GM21423 (cell line): ENCODE measurements around the gene MTREX.
A peak's percentile ranks its signal among the peaks of the same experiment; 100 is the strongest.

Source experiments
- ATAC-seq: cut with Tn5 transposase; IDR thresholded peaks from one replicate; pipeline ENCODE4 v1.9.1; 2021; ENCODE audit warnings: mild to moderate bottlenecking, moderate library complexity; ENCODE audit not compliant: unreplicated experiment

Gene MTREX

DNA sequence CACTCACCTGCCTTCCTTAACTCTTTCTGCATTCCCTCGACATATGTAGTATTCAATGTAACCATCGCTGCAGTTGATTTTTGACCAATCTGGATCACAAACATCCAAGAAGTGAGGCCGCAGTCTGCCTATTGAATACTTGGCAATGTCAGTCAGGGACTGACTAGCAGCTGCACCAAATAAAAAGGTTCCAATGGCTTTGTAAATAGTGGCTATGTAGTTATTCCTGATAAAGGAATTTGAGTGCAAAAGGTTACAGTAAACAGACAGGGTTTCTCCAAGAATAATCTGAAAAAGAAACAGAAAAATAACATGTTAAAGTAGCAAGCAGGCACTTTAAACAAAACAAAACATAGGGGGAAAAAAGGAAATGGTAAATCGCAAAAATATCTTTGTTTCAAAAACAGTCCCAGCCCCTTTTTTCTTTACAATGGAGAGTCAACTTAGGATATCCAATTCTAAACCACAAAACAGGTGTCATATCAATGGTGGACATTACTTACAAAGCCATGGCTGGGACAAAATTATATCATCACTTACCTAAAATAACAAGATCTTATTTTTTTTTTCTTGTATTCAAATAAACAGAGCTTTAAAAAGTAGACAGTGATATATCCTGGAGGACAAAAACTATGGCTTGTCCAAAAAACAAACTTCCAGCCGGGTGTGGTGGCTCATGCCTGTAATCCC lies 160.2 kb downstream of the MTREX start:
- ATAC-seq, result no peak

DNA sequence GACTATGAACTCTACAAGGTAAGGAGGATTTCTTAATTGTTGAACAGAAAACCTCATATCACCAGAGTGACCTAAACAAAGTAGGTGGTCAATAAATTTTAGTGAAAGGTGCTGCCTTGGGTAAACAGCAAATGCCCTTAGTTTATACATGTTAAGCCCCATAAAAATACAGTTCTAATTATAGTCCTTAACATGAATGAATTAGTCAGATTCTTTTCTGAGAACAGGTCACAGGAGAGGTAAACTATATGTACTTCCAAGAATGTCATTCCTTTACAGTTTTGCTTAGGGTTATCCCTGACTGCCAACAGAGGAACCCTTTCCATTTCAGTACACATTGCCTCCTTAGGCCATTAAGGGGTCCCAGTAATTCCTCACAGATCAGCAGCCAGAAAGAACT lies 162.1 kb downstream of the MTREX start:
- no peak for ATAC-seq

DNA sequence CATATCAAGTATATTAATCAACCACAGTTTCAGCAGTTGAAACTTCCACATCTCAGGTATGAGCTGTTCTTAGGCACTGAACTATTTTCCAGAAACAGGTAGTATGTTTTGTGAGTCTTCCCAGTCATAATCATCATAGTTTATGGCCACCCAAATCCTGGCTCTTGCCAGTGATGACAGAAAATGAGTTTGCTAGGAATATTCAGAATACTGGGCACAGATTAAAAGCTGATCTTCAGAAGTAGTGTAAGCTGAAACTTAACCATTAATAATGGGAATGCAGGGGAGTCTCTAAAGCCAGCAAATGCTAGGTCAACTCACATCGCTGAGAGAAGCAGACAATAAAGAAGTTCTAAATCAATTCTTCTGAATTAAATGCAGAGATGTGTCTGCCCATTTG lies 162.5 kb downstream of the MTREX start:
- no peak for ATAC-seq

DNA sequence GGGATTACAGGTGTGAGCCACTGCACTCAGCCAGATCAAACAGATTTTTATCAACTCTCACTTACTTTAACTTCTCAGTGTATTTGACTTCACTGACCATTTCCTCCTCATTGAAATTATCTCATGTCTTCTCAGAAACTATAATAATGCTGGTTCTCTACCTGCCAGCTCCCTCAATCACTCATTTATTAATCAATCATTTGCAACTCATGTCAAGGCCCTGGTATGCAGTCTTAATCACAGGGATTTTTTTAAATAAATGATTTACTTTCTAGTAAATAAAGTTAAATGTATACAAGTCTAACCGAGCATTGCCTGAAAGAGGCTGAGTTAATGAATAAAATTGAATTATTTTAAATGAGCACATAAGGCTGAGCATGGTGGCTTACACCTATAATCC lies 163.7 kb downstream of the MTREX start:
- ATAC-seq, result peak; percentile 42

DNA sequence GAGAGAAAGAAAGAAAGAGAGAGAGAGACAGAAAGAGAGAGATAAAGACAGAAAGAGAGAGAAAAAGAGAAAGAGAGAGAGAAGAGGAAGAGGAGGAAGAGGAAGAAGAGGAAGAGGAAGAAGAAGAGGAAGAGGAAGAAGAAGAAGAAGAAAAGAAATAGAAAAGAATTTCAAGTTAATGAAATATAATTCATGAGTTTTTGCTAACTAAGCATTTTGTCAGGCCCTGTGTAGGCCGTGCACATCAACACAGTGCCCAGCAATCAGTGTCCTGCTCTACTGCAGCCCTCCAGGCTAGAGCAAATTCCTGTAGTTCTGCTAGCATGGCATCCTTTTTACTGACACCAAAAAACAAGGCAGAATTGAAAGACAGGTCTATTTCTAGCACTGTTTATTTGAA lies 164.9 kb downstream of the MTREX start:
- ATAC-seq, result no peak
